CD4-positive, alpha-beta T cell treated with Interleukin-4 for 1 hour (primary cell): ENCODE results near the gene EVI2B.
"Not testable (repeated sequence)": the region's sequence is repeated elsewhere in the genome, so short reads cannot be mapped to it uniquely, and the experiment has no call there.

Experiments used
- DNase-seq, 2 donors: peaks; one replicate each; pipeline ENCODE4 v3.0.0-alpha.2; 2020 to 2022

EVI2B gene, protein sequence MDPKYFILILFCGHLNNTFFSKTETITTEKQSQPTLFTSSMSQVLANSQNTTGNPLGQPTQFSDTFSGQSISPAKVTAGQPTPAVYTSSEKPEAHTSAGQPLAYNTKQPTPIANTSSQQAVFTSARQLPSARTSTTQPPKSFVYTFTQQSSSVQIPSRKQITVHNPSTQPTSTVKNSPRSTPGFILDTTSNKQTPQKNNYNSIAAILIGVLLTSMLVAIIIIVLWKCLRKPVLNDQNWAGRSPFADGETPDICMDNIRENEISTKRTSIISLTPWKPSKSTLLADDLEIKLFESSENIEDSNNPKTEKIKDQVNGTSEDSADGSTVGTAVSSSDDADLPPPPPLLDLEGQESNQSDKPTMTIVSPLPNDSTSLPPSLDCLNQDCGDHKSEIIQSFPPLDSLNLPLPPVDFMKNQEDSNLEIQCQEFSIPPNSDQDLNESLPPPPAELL

GRCh38 chr17:31313982-31314781, at the start of gene EVI2B:
TSS of gene EVI2B (minus strand) at chr17:31314054. CDS start at chr17:31305609, 8,445 bp downstream.
- peak; percentile 26 to 81 for DNase-seq

- DNase-seq = no peak
These were observed 44.1 kb upstream of the EVI2B start for GRCh38 chr17:31357839-31358394.

DNA sequence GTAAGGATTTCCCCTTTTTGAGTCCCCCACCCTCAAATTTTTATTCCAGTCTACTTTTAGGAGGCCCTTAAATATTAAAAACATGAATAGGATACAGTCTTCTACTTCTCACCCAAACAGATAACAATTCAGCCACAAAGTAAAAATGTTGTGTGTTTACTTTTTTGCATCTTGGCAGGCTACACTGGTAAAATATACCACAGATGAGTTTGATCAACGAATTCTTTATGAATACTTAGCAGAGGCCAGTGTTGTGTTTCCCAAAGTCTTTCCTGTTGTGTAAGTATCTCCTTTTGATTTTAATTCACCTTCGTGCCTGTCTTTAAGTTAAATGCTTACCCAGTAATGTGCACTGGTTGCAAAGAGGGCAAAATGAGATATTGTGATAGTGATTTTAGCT, 43.2 kb upstream of the EVI2B start:
- DNase-seq = no peak

DNA sequence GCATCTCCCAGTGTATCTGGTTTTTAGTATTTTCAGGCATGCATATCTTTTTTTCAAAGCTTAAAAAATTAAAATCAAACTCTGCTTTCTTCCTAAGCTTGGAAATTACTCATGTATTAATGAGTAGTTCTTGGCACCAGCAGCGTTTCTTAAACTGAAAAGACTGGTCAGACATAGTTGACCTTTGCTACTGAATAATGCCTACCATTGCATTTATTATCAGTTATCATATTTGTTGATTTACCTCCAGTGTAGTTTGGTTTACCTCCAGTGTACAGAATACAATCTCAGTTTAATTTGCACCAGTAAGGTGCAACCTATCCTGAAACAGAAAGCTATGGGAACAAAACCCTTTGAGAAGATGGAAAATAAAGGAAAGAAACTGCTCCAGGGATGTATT, 42.1 kb upstream of the EVI2B start:
- DNase-seq = no peak

DNA sequence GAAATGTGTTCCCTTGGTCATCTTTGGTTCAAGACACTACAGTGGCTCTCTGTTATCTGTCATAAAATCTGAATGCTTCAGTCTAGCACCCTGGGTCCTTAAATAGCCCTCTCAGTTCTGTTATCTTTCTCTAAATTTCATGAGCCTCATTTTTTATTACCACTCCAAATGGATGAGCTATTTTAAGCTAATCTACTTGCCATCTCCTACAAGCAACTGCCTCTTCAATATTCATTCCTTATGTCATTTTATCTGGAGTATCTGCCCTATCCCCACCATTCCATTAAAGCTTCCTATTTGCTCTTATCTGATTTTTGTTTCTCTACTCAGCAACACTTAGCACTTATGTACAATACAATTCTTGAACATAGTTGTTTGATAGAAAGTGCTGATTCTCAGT, 35.6 kb upstream of the EVI2B start:
- DNase-seq = no peak

DNA sequence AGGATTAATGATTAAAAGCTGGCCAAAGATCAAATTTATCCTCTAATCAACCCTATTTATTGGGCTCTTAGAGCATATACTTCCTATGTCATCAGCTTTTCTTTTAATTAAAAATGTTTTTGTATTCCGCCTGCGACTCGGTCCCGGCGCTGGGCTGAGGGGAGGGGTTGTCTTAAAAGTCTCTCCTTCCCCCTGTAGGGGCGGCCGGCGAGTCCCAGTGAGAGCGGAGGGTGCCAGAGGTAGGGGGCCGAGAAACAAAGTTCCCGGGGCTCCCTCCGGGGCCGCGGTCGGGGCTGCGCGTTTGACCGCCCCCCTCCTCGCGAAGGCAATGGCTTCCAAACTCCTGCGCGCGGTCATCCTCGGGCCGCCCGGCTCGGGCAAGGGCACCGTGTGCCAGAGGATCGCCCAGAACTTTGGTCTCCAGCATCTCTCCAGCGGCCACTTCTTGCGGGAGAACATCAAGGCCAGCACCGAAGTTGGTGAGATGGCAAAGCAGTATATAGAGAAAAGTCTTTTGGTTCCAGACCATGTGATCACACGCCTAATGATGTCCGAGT, 31.4 kb upstream of the EVI2B start:
- not testable (repeated sequence) for DNase-seq

GRCh38 chr17:31339906-31340661, 26.2 kb upstream of the EVI2B start:
- DNase-seq = no peak

- no peak for DNase-seq
These were observed 15.4 kb upstream of the EVI2B start for GRCh38 chr17:31329221-31329620.

- DNase-seq = no peak
These were observed 14.3 kb upstream of the EVI2B start for GRCh38 chr17:31328160-31328535.

DNA sequence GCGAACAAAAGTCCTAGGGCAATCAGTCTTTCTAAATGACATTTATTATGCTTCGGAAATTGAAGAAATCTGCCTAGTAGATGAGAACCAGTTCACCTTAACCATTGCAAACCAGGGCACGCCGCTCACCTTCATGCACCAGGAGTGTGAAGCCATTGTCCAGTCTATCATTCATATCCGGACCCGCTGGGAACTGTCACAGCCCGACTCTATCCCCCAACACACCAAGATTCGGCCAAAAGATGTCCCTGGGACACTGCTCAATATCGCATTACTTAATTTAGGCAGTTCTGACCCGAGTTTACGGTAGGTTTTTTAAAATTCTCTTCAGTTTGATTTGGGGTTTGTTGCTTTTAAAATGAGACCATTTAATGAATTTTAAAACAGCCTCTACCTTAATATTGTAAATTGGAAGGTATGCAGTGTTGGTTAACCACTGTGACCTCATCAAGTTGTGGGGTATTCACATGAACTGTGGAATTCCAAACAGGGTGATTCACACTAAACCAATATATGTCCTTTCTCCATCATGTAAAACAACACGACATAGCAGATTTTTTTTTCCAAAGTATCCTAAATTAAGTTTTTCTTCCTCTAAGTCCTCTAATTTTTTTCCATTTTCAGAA, 13.8 kb upstream of the EVI2B start:
- no peak for DNase-seq

GRCh38 chr17:31323551-31323950, 9.7 kb upstream of the EVI2B start:
- DNase-seq = no peak

DNA sequence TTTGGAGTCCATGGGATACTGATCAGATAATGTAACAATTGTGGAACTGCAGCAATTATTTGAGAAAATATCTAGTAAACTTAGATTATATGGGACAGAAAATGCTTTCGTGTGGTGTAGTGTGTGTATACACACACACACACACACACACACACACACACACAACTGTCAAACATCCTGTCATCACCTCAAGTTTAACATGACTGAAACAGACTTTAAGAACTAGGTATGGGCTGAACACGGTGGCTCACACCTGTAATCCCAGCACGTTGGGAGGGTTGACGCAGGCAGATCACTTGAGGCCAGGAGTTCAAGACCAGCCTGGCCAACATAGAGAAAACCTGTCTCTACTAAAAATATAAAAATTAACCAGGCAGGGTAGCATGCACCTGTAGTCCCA, 8.1 kb upstream of the EVI2B start:
- peak in 1 of 2 donors; percentile 45 for DNase-seq

- peak; percentile 92 to 93 for DNase-seq
These were observed 7.6 kb upstream of the EVI2B start, which contains the start of gene EVI2A for GRCh38 chr17:31321481-31321880. TSS of gene EVI2A (minus strand) at chr17:31321622. CDS start at chr17:31319013, 2,609 bp downstream.

DNA sequence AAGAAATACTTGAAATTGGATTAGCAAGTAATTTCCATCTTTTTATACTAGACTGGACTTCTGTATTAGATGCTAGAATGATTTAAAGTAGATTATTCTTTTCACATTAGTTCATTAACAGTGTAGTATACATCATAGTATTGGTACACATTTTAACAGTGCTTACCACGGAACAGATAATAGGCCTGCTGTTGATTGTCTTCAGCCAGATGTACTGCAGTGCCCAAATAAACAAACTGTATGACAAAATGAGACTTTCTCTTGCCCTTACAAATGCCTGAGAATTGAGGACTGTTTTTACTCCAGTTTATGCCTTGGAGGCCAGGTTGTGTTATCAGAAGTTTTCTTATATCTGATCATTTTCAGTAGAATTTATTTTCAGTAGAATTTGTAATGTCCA, 6.9 kb upstream of the EVI2B start:
- DNase-seq = peak in 1 of 2 donors; percentile 51

DNA sequence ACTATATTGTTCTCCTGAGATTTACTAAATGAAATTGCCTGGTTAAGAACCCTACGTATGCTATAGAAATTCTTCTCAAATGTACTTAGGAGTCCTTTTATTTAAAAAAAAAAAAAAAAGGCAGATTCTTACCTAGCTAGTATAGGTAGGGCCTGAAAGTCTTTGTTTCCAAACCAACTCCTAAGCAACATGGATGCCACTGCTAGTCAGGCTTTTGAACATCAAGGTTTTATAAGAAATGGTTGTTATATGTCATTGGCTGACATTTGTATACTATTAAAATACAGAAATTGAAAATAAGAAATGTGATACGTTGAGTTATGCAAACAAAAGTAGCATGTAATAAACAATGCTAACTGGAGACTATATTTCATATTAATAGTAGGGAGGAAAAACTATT, 6.4 kb upstream of the EVI2B start:
- peak in 1 of 2 donors; percentile 60 for DNase-seq

GRCh38 chr17:31318851-31319661, 5.2 kb upstream of the EVI2B start:
- peak; percentile 23 to 82 for DNase-seq

DNA sequence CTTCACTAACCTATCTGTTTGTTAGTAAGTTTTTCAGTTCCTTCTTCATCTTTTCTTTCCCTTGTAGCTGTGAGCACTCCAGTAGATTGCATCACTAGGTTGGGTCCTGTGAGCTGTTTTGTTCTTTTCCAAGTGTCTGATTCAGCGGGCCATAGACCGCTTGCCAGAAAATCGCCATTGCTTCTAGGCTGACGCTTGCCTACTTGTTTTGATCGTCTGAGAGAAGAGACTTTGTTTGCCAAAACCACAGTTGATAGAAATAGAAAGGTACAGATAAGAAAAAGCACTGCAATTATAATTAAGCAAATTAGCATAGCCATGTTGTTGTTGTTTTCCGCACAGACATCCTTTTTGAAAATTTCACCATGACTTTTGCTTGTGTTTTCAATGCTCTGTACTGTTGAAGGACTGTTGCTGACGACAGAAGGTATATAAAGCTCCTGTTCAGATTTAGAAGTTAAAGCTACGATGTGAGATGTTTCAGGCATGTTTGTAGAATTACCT, 4.5 kb upstream of the EVI2B start:
- DNase-seq = peak; percentile 78 to 80

- DNase-seq = no peak
These were observed 887 bp upstream of the EVI2B start for GRCh38 chr17:31314782-31315100.

GRCh38 chr17:31312223-31312622, 1.6 kb downstream of the EVI2B start:
- DNase-seq = peak; percentile 59 to 61

- no peak for DNase-seq
These were observed 2.3 kb downstream of the EVI2B start for GRCh38 chr17:31311526-31311925.

GRCh38 chr17:31310886-31311285, 3.0 kb downstream of the EVI2B start:
- DNase-seq = peak; percentile 43 to 47
